ENCODE results near the gene ZSWIM2. TPM values are rescaled to one million over a fixed set of nuclear protein-coding genes. Genes with fewer than 3 reads are reported as not detected.

The ZSWIM2 gene
- total RNA-seq, 1 experiment from 2014 or later: not detected

DNA sequence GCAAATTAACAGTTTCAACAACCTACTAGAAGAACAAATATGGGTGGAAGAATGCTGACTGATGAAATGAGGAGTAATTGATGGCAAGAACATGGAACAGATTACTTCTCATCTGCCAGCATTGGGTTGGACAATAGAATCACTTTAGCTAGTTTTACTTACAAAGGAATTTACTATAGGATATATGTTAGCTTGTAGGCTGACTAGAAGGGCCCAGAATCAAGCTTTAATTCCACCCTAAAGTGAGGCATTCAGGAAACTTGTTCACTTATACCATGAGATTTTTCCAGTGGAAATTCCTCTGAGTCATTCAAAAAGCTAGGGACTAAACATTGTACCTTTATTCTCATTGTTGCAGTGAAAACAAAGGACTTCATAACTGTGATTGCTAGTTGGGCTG is 5.0 kb upstream of the ZSWIM2 start:
- Histone ChIP-seq H3K36me3 (ENCODE audit: control insufficient read depth, insufficient read depth, low read length) (no peaks in the 10 kb centered on the region), H3K9me3 (ENCODE audit: control insufficient read depth, insufficient read depth, low read depth, low read length) (no peaks in the 10 kb centered on the region), H3K4me1 (ENCODE audit: control insufficient read depth, insufficient read depth, low read length) (no peaks in the 10 kb centered on the region), H3K27ac (ENCODE audit: low read length) (no peak overlapping the region), H3K27me3 (ENCODE audit: control insufficient read depth, insufficient read depth, low read length) (no peaks in the 10 kb centered on the region), H3K4me3 (ENCODE audit: low read depth in 2 of 2, low read length in 2 of 2) (no peak overlapping the region)
- ChIA-PET POLR2A (interaction anchor here (0.5 to 0.6 kb wide), 2 partner anchors 50 to 374 kb away, joined by 3 read pairs; no protein-coding TSS in a partner anchor), CTCF (no interaction called here)
- no peak for DNase-seq (ENCODE audit: low read depth, low spot score)
- in situ Hi-C loops (cut with HindIII; ENCODE audit: low pct_unique_long_range_greater_than_20kb, low sequenced_read_pairs): no loop called here
- TF ChIP-seq, protein P1, sequence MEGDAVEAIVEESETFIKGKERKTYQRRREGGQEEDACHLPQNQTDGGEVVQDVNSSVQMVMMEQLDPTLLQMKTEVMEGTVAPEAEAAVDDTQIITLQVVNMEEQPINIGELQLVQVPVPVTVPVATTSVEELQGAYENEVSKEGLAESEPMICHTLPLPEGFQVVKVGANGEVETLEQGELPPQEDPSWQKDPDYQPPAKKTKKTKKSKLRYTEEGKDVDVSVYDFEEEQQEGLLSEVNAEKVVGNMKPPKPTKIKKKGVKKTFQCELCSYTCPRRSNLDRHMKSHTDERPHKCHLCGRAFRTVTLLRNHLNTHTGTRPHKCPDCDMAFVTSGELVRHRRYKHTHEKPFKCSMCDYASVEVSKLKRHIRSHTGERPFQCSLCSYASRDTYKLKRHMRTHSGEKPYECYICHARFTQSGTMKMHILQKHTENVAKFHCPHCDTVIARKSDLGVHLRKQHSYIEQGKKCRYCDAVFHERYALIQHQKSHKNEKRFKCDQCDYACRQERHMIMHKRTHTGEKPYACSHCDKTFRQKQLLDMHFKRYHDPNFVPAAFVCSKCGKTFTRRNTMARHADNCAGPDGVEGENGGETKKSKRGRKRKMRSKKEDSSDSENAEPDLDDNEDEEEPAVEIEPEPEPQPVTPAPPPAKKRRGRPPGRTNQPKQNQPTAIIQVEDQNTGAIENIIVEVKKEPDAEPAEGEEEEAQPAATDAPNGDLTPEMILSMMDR (IDR thresholded peaks at IDR 0.05): no peak
- TF ChIP-seq SIN3A (IDR thresholded peaks at IDR 0.05; ENCODE audit: borderline replicate concordance, insufficient read depth, low read depth, low read length) (no peak), POLR2AphosphoS5 (IDR thresholded peaks at IDR 0.05; ENCODE audit: low read depth, low read length) (no peak), TCF7L2 (IDR thresholded peaks at IDR 0.05; ENCODE audit: low read depth, low read length) (no peak), REST (IDR thresholded peaks at IDR 0.05; ENCODE audit: insufficient read depth in 1 of 2, low read depth in 2 of 2, low read length in 1 of 2) (no peak)
- intact Hi-C loops (cut with micrococcal nuclease; ENCODE audit: unreplicated experiment): no loop called here
- ATAC-seq: no peak
- BruUV-seq (replicated peaks): no TSS peak

DNA sequence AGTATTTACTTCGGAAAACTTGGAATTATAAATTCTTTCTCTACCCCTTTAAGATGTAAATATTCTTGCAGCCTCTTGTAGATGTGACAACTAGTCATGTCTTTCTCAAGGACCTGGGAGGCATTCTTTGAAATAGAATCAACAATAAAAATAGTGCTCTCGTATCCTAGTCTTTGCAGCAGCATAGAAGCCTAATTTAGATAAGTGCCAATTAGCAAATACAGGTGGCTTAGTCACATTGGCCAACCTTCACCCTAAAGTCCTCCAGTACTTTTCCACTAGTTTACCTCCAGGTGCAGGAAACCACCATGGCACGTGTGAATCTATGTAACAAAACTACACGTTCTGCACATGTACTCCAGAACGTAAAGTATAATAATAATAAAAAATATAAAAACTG is 3.5 kb upstream of the ZSWIM2 start:
- TF ChIP-seq POLR2AphosphoS5 (IDR thresholded peaks at IDR 0.05; ENCODE audit: low read depth, low read length) (no peak), TCF7L2 (IDR thresholded peaks at IDR 0.05; ENCODE audit: low read depth, low read length) (no peak)
- DNase-seq (ENCODE audit: low read depth, low spot score) (no peak), ATAC-seq (no peak)
- H3K27me3 ChIP-seq (ENCODE audit: control insufficient read depth, insufficient read depth, low read length): no peaks in the 10 kb centered on the region
- H3K4me3 ChIP-seq (ENCODE audit: low read depth in 2 of 2, low read length in 2 of 2): no peak overlapping the region
- intact Hi-C loops (cut with micrococcal nuclease; ENCODE audit: unreplicated experiment) (no loop called here), in situ Hi-C loops (cut with HindIII; ENCODE audit: low pct_unique_long_range_greater_than_20kb, low sequenced_read_pairs) (no loop called here)
- no peaks in the 10 kb centered on the region for H3K4me1 ChIP-seq (ENCODE audit: control insufficient read depth, insufficient read depth, low read length)
- H3K36me3 ChIP-seq (ENCODE audit: control insufficient read depth, insufficient read depth, low read length): no peaks in the 10 kb centered on the region
- ChIA-PET POLR2A (no interaction called here), CTCF (no interaction called here)
- no TSS peak for BruUV-seq (replicated peaks)
- H3K9me3 ChIP-seq (ENCODE audit: control insufficient read depth, insufficient read depth, low read depth, low read length): no peaks in the 10 kb centered on the region
- no peak overlapping the region for H3K27ac ChIP-seq (ENCODE audit: low read length)

- H3K4me3 ChIP-seq (ENCODE audit: low read depth in 2 of 2, low read length in 2 of 2): no peak overlapping the region
- H3K4me1 ChIP-seq (ENCODE audit: control insufficient read depth, insufficient read depth, low read length): no peaks in the 10 kb centered on the region
- no peaks in the 10 kb centered on the region for H3K27me3 ChIP-seq (ENCODE audit: control insufficient read depth, insufficient read depth, low read length)
- in situ Hi-C loops (cut with HindIII; ENCODE audit: low pct_unique_long_range_greater_than_20kb, low sequenced_read_pairs) (no loop called here), intact Hi-C loops (cut with micrococcal nuclease; ENCODE audit: unreplicated experiment) (no loop called here)
- TF ChIP-seq REST (IDR thresholded peaks at IDR 0.05; ENCODE audit: insufficient read depth in 1 of 2, low read depth in 2 of 2, low read length in 1 of 2) (no peak), TCF7L2 (IDR thresholded peaks at IDR 0.05; ENCODE audit: low read depth, low read length) (no peak), POLR2AphosphoS5 (IDR thresholded peaks at IDR 0.05; ENCODE audit: low read depth, low read length) (no peak), SIN3A (IDR thresholded peaks at IDR 0.05; ENCODE audit: borderline replicate concordance, insufficient read depth, low read depth, low read length) (no peak)
- TF ChIP-seq, protein P1 (IDR thresholded peaks at IDR 0.05): no peak
- H3K36me3 ChIP-seq (ENCODE audit: control insufficient read depth, insufficient read depth, low read length): no peaks in the 10 kb centered on the region
- BruUV-seq (replicated peaks): no TSS peak
- no peaks in the 10 kb centered on the region for H3K9me3 ChIP-seq (ENCODE audit: control insufficient read depth, insufficient read depth, low read depth, low read length)
- DNase-seq (ENCODE audit: low read depth, low spot score) (no peak), ATAC-seq (no peak)
- ChIA-PET POLR2A (no interaction called here), CTCF (no interaction called here)
- H3K27ac ChIP-seq (ENCODE audit: low read length): no peak overlapping the region
Measured at GRCh38 chr2:186842373-186842772, 6.6 kb downstream of the ZSWIM2 start.

Measured in Panc1 (cell line).